HG03520 (cell line): ENCODE results near the gene GFOD1.
A peak's percentile ranks its signal among the peaks of the same experiment; 100 is the strongest.
"Not testable (repeated sequence)": the region's sequence is repeated elsewhere in the genome, so short reads cannot be mapped to it uniquely, and the experiment has no call there.

Experiments
- ATAC-seq: cut with Tn5 transposase; IDR thresholded peaks from one replicate; pipeline ENCODE4 v1.9.1; 2021; ENCODE audit warnings: mild to moderate bottlenecking, moderate library complexity; ENCODE audit not compliant: unreplicated experiment

The GFOD1 gene

DNA sequence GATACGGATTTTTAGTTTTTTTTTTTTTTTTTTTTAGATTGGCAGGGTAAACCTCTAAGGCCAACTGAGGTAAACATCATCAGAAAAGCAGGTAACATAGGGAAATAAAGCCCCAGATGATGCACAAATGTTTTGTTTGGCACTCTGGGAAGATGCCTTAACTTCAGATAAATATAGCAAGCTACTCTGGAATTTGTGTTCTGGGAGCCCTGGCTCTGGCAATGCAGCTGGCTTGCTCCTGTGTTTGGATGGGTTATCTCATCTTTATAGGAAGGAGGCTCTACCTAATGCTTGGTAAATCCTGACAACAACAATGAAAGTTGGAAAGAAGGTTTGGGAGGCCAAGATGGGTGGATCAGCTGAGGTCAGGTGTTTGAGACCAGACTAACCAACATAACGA is 77.4 kb downstream of the GFOD1 start:
- no peak for ATAC-seq

- no peak for ATAC-seq
Observed at GRCh38 chr6:13407709-13408695, 79.4 kb downstream of the GFOD1 start.

DNA sequence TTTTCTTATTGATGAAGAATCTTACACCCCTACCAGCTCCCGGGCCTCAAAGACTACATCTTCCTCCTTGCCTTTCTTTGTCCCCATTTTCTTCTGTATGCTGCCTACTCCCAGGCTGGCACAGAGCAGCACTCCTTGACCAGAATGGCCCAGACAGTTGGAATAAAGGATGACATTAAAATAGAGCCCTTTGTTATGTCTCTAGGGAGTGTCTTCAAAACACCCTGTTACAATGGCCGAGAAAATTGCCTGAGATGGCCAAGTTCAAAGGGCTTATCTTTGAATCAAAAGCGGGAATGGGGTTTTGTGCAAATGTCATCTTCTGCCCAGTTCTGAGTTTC is 80.1 kb downstream of the GFOD1 start:
- ATAC-seq, result no peak

GRCh38 chr6:13406781-13407180 is 80.6 kb downstream of the GFOD1 start:
- no peak for ATAC-seq

DNA sequence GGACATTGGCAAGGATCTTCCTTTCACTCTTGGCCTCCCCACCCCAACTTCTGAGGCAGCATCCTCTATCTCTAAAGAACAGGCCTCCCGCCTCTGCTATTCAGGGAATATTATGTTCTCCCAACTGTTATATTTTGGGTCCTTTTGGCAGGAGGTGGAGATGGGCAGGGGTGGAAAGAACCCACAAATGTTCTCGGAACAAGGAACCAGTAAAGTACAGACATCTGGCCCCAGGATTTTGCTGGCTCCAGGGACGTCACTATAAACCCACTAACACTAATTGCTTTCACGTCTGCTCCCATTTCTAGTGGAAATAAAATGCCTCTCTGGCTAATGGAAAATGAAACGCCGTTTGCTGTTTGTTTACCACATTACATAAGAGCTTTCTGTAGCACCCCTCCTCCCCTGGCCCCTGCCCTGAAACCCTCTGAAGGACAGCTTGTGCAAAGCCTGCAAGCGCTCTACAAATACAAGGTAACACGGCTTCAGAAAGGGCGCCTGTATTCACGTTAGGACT is 81.4 kb downstream of the GFOD1 start:
- no peak for ATAC-seq

GRCh38 chr6:13404892-13405254 is 82.5 kb downstream of the GFOD1 start:
- no peak for ATAC-seq

GRCh38 chr6:13404228-13404891 is 83.0 kb downstream of the GFOD1 start:
- no peak for ATAC-seq

GRCh38 chr6:13402711-13403110 is 84.7 kb downstream of the GFOD1 start:
- ATAC-seq, result no peak

GRCh38 chr6:13400772-13401171 is 86.6 kb downstream of the GFOD1 start:
- no peak for ATAC-seq

DNA sequence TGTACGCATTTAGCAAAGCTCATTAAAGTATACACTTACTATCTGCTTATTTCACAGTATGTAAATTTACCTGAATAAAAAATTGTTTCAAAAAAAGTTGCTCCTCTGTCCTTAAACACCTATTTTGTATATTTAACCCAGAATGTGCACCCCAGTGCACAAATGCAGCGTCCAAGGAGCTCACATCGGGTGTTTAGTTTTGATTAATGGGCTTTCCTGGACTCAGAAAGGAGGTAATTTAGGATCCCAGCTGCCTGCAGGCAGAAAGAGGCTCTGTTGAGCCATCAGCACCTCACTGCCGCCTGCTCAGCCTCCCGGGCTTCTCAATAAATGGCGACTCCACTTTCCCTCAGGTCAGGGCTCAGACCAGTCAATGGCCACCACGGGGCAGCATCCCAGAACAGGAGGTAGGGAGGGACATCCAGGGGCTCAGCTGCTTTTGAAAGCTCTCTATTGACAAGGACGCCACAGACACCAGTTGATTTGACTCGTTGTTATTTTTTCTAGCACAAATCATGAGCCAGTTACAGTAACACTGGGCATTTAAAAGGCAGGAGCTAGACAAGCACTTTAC is 88.9 kb downstream of the GFOD1 start:
- no peak for ATAC-seq

DNA sequence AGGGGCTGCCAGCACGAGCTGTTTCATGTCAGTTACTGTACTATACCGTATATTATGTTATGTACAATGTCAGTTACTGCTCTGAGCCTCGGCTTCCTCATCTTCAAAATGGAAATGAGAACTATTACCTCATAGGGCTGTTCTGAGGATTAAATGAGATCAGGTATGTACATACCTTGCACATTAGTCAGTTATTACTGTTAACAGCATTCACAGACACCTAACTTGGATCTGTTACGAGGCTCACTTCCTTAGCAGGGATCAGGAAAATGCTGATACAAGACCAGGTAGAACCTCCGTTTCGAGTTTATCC is 89.4 kb downstream of the GFOD1 start:
- ATAC-seq, result no peak

DNA sequence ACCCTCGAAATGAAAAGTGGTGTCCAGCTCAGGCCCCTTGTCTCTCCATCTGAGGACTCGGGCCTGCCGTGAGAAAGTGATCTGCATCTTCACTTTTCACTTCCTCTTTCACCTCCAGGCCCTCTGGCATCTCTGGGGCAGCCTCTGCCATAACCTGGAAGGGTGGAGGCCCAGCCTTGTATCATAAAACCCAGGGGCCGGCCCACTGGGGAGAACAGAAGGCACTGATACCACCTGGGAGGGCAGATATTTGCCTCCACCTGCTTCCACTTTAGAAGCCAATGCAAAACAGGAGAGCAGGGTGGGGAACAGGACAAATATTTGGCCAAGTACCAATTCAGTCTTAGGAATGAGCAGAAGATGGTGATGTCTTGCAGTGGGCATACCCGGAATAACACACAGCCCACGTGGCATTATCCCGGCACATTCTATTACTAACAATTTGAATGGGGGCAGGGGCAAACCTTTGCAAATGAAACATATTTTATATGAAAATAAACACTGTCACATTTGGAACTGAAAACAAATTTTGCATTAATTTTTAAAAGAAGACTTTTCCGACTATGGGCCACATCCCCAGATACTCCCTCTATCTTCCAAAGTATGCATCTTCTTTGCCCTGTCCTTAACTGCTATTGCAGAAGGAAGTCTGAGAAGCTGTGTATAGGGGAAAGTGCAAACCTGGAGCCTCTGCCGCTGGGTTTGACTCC is 89.9 kb downstream of the GFOD1 start:
- ATAC-seq, result peak; percentile 59

DNA sequence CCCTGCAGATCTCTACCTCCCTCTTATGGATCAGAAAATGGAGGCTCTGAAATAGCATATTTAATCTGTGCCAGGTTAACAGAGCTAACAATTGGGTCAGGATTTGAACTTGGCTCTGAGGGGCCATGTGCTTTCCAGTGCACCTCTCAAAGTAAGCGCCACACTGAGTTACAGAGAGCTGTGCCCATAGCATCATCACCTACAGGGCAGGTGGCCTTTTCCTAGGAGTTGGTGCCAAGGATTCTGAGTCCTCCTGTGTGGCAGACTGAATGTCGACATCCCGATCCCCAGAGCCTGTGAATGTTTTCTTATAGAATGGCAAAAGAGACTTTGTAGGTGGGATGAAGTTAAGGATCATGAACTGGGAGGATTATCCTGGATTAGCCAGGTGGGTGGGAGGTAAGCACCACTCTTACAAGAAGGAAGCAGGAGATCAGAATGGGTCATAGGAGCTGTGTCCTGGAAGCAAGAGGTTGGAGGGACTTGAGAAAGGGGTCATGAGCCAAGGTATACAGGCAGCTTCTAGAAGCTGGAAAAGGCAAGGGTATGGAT is 91.1 kb downstream of the GFOD1 start:
- ATAC-seq, result no peak

DNA sequence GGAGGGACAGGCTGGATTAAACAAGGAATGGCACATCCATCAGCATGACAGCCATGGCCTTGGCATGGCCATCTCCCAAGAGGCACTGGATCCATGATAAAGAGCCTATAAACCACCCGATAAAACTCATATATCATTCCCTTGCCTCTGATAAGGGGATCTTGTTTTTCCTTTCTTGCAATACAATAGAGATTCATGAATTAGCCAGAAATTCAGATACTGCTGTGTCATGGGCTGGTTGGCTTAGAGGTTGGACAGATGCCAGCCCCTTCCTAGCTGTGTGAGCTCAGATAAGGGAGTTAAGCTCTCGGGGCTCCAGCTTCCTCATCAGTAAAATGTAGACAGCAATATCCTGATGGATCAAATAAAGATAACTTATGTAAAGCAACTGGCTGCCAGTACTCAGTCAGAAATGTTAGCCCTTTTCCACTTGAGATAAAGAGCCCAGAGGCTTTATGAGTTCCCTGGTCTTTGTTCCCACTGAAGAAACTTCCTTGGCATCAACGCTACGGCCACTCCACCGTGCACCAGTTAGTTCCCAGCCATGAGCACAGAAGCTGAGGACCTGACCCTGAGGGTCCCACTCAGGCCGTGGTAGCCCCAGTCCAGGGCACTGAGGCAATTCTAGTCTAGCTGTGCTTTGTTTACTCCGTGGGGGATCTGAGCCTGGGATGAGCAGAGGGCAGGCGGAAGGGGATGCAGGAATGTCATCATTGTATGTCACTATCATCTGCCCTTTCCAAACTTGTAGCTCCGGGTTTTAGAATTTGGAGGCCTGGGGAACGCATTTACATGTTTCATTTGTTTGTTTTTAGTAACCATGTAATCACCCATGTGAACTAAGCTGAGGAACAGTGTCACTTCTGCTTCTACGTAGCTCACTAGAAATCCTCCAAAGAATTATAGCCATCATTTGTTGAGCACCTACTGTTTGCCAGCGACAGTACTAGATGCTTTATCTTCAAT is 91.8 kb downstream of the GFOD1 start:
- peak; percentile 53 for ATAC-seq

- no peak for ATAC-seq
Observed at GRCh38 chr6:13392462-13392861, 94.9 kb downstream of the GFOD1 start.

DNA sequence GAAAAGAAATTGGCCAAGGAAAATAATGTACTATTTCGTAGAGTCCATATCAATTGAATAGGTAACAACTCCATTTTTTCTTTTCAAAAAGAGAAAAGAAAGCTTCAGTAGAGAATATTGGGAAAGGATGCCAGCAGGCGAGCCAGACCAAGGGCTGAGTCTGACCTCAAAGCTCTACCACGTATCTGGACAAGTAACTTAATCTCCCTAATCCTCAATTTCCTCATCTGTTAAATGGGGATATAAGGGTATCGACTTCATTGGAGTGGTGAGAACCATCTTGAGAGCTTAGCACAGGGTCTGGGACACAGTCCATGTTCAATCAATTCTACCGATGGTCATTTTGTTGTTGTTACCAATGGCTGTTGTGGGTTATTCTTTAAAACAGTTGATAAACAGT is 95.9 kb downstream of the GFOD1 start:
- ATAC-seq, result no peak

DNA sequence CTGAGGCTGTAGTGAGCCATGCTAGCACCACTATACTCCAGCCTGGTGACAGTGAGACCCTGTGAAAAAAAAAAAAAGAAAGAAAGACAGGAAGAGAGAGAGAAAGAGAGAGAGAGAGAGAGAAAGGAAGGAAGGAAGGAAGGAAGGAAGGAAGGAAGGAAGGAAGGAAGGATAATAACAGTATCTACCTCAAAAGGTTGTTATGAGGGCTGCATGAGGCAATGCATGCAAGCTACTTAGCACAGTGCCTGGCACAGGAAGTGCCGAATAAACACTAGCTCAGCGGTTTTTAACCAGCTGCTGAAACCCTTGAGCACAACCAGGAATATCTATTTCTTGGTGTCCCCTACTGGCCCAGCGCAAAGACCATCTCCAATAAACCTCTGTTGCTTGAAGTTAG is 96.7 kb downstream of the GFOD1 start:
- no peak for ATAC-seq

- ATAC-seq, result not testable (repeated sequence)
Observed at GRCh38 chr6:13389237-13389636, 98.2 kb downstream of the GFOD1 start.

DNA sequence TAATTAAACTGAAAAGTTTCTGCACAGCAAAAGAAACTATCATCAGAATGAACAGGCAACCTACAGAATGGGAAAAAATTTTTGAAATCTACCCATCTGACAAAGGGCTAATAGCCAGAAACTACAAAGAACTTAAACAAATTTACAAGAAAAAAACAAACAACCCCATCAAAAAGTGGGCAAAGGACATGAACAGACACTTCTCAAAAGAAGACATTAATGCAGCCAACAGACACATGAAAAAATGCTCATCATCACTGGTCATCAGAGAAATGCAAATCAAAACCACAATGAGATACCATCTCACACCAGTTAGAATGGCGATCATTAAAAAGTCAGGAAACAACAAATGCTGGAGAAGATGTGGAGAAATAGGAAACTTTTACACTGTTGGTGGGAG is 98.6 kb downstream of the GFOD1 start:
- not testable (repeated sequence) for ATAC-seq

GRCh38 chr6:13384966-13385365 is 102.4 kb downstream of the GFOD1 start:
- no peak for ATAC-seq
